ENCODE measurements around the gene ZNF823. TPM values are rescaled to one million over a fixed set of nuclear protein-coding genes. Genes with fewer than 3 reads are reported as not detected.
"Not testable (repeated sequence)": the region's sequence is repeated elsewhere in the genome, so short reads cannot be mapped to it uniquely, and the experiment has no call there.

ZNF823 gene
- total RNA-seq, 5 donors from 2014 or later (not counting 1 experiment from before 2014, with no cell fraction given): 2.3 to 6.4 (median 4.8) TPM

GRCh38 chr19:11776669-11777068, 37.9 kb upstream of the ZNF823 start:
- H3K27me3 Mint-ChIP-seq; DNase-seq; H3K27ac Mint-ChIP-seq; H3K4me1 Mint-ChIP-seq; H3K4me3 ChIP-seq (ENCODE audit: control insufficient read depth in 1 of 2, extremely low read depth in 1 of 2, low read length in 1 of 2); H3K4me1 ChIP-seq (ENCODE audit: control insufficient read depth in 1 of 2, extremely low read depth in 1 of 2, insufficient read depth in 2 of 2, low read length in 2 of 2); H3K4me3 Mint-ChIP-seq; POLR2A ChIA-PET; H3K27me3 ChIP-seq (replicated peaks in 1 of 2; ENCODE audit: control insufficient read depth in 2 of 2, extremely low read depth in 1 of 2, insufficient read depth in 2 of 2, low read length in 1 of 2); H3K27ac ChIP-seq (ENCODE audit: low read length); CTCF ChIA-PET; ATAC-seq (replicated peaks in 1 of 4): not testable (repeated sequence)
- H3K9me3 ChIP-seq: peaks cover 29% of the 10 kb centered on the region
- Mint-ChIP-seq H3K9me3 (peaks cover 9 to 62% (median 60%) of the 10 kb centered on the region in 3 donors), H3K36me3 (peaks cover 84% of the 10 kb centered on the region)
- WGBS (ENCODE audit: insufficient coverage): 100% methylated on average over 5 of the region's 11 CpGs
- H3K36me3 ChIP-seq (ENCODE audit: control insufficient read depth in 2 of 2, extremely low read depth in 1 of 2, insufficient read depth in 1 of 2, low read length in 1 of 2): peaks cover 13 to 43% of the 10 kb centered on the region in 2 donors

- peaks cover 4 to 14% of the 10 kb centered on the region in 2 experiments for H3K4me1 ChIP-seq (ENCODE audit: control insufficient read depth in 1 of 2, extremely low read depth in 1 of 2, insufficient read depth in 2 of 2, low read length in 2 of 2)
- H3K4me3 ChIP-seq (ENCODE audit: control insufficient read depth in 1 of 2, extremely low read depth in 1 of 2, low read length in 1 of 2); H3K27me3 Mint-ChIP-seq; CTCF ChIA-PET; POLR2A ChIA-PET; H3K27me3 ChIP-seq (replicated peaks in 1 of 2; ENCODE audit: control insufficient read depth in 2 of 2, extremely low read depth in 1 of 2, insufficient read depth in 2 of 2, low read length in 1 of 2); H3K27ac Mint-ChIP-seq; H3K27ac ChIP-seq (ENCODE audit: low read length); ATAC-seq (replicated peaks in 1 of 4); H3K4me3 Mint-ChIP-seq; DNase-seq; H3K36me3 ChIP-seq (ENCODE audit: control insufficient read depth in 2 of 2, extremely low read depth in 1 of 2, insufficient read depth in 1 of 2, low read length in 1 of 2); H3K9me3 ChIP-seq: not testable (repeated sequence)
- peaks cover 18 to 54% (median 46%) of the 10 kb centered on the region in 3 donors for H3K9me3 Mint-ChIP-seq
- 100% methylated on average over 4 of the region's 11 CpGs for WGBS (ENCODE audit: insufficient coverage)
- peaks cover 57% of the 10 kb centered on the region for H3K36me3 Mint-ChIP-seq
- H3K4me1 Mint-ChIP-seq: peaks cover 20 to 27% (median 22%) of the 10 kb centered on the region in 3 donors
Measured at GRCh38 chr19:11771520-11771919, 32.8 kb upstream of the ZNF823 start.

DNA sequence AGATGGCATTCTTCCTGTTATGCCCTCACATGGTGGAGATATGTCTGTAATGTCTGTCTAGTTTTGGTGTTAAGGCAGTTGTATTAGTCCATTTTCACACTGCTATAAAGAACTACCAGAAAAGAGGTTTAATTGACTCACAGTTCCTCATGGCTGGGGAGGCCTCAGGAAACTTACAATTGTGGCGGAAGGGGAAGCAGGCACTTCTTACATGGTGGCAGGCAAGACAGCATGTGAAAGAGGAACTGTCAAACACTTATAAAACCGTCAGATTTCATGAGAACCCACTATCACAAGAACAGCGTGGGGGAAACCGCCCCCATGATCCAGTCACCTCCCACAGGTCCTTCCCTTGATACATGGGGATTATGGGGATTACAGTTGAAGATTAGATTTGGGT, 31.2 kb upstream of the ZNF823 start:
- Histone ChIP-seq H3K27ac (ENCODE audit: low read length) (no peak overlapping the region), H3K4me1 (ENCODE audit: control insufficient read depth in 1 of 2, extremely low read depth in 1 of 2, insufficient read depth in 2 of 2, low read length in 2 of 2) (peaks cover 4 to 19% of the 10 kb centered on the region in 2 experiments), H3K4me3 (ENCODE audit: control insufficient read depth in 1 of 2, extremely low read depth in 1 of 2, low read length in 1 of 2) (no peak overlapping the region), H3K9me3 (peaks cover 7% of the 10 kb centered on the region), H3K36me3 (ENCODE audit: control insufficient read depth in 2 of 2, extremely low read depth in 1 of 2, insufficient read depth in 1 of 2, low read length in 1 of 2) (no peaks in the 10 kb centered on the region), H3K27me3 (replicated peaks in 1 of 2; ENCODE audit: control insufficient read depth in 2 of 2, extremely low read depth in 1 of 2, insufficient read depth in 2 of 2, low read length in 1 of 2) (no peaks in the 10 kb centered on the region)
- H3K9me3 Mint-ChIP-seq: peaks cover 18 to 46% (median 38%) of the 10 kb centered on the region in 3 donors
- CTCF ChIA-PET: no interaction called here
- H3K4me3 Mint-ChIP-seq: no peak overlapping the region
- no peak overlapping the region for H3K27ac Mint-ChIP-seq
- peaks cover 0 to 1% of the 10 kb centered on the region in 2 donors for H3K27me3 Mint-ChIP-seq
- ATAC-seq (replicated peaks in 1 of 4) (no peak), DNase-seq (no peak)
- WGBS (ENCODE audit: insufficient coverage): 100% methylated on average over 1 of the region's 4 CpGs
- POLR2A ChIA-PET: no interaction called here
- H3K4me1 Mint-ChIP-seq: peaks cover 21 to 28% (median 25%) of the 10 kb centered on the region in 3 donors
- peaks cover 48% of the 10 kb centered on the region for H3K36me3 Mint-ChIP-seq

DNA sequence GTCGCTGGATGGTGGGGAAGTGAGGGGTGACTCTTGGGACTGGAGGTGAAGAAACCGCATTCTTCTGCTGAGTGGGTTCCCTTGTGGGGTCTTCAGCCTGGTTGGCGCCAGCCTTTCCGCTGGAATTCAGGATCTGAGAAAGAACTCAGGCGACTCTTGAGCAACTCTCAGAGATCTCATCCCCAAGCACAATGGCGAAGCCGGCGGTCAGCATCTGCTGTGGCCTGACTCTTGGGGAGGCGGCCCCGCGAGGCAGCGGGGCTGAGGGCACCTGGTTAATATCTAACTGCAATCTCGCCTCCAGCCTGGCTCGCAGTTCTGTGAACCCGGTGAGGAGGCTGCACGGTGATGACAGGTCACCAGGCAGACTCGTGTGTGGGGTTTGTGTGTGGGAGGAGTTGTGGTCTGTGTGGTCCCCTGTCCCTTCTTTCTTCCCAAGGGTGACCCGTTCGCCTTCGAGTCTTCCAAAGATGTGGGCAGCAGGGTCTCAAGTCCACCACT, 28.9 kb upstream of the ZNF823 start:
- H3K36me3 ChIP-seq (ENCODE audit: control insufficient read depth in 2 of 2, extremely low read depth in 1 of 2, insufficient read depth in 1 of 2, low read length in 1 of 2): no peaks in the 10 kb centered on the region
- H3K27ac Mint-ChIP-seq: peak overlapping the region; percentile 82 to 90
- peaks cover 11 to 35% (median 26%) of the 10 kb centered on the region in 3 donors for H3K9me3 Mint-ChIP-seq
- CTCF ChIA-PET: no interaction called here
- DNase-seq (peak in 8 of 35 experiments; percentile 0 to 18 (median 7)), ATAC-seq (replicated peaks in 1 of 4) (no peak)
- no peaks in the 10 kb centered on the region for H3K9me3 ChIP-seq
- 6% methylated on average over 15 of the region's 20 CpGs for WGBS (ENCODE audit: insufficient coverage)
- peak overlapping the region; percentile 71 to 87 for H3K4me3 ChIP-seq (ENCODE audit: control insufficient read depth in 1 of 2, extremely low read depth in 1 of 2, low read length in 1 of 2)
- peaks cover 1 to 4% of the 10 kb centered on the region in 2 donors for H3K27me3 Mint-ChIP-seq
- POLR2A ChIA-PET: no interaction called here
- peak overlapping the region; percentile 71 for H3K27ac ChIP-seq (ENCODE audit: low read length)
- no peaks in the 10 kb centered on the region for H3K27me3 ChIP-seq (replicated peaks in 1 of 2; ENCODE audit: control insufficient read depth in 2 of 2, extremely low read depth in 1 of 2, insufficient read depth in 2 of 2, low read length in 1 of 2)
- H3K4me3 Mint-ChIP-seq: peak overlapping the region; percentile 97 to 99 (median 98)
- H3K36me3 Mint-ChIP-seq: peaks cover 31% of the 10 kb centered on the region
- H3K4me1 Mint-ChIP-seq: peaks cover 21 to 25% (median 23%) of the 10 kb centered on the region in 3 donors
- peaks cover 4 to 19% of the 10 kb centered on the region in 2 experiments for H3K4me1 ChIP-seq (ENCODE audit: control insufficient read depth in 1 of 2, extremely low read depth in 1 of 2, insufficient read depth in 2 of 2, low read length in 2 of 2)

- POLR2A ChIA-PET: interaction anchor here in 1 of 2 donors (0.5 kb wide), 1 partner anchor 1413 kb away, joined by 3 read pairs; no protein-coding TSS in a partner anchor
- ATAC-seq (replicated peaks in 1 of 4) (peak; percentile 94 to 97 (median 95)), DNase-seq (peak; percentile 70 to 94 (median 83))
- H3K27me3 Mint-ChIP-seq: peaks cover 4 to 9% of the 10 kb centered on the region in 2 donors
- H3K4me1 ChIP-seq (ENCODE audit: control insufficient read depth in 1 of 2, extremely low read depth in 1 of 2, insufficient read depth in 2 of 2, low read length in 2 of 2): peaks cover 4 to 19% of the 10 kb centered on the region in 2 experiments
- H3K36me3 ChIP-seq (ENCODE audit: control insufficient read depth in 2 of 2, extremely low read depth in 1 of 2, insufficient read depth in 1 of 2, low read length in 1 of 2): no peaks in the 10 kb centered on the region
- peaks cover 8 to 29% (median 22%) of the 10 kb centered on the region in 3 donors for H3K9me3 Mint-ChIP-seq
- no peaks in the 10 kb centered on the region for H3K9me3 ChIP-seq
- H3K27me3 ChIP-seq (replicated peaks in 1 of 2; ENCODE audit: control insufficient read depth in 2 of 2, extremely low read depth in 1 of 2, insufficient read depth in 2 of 2, low read length in 1 of 2): no peaks in the 10 kb centered on the region
- WGBS (ENCODE audit: insufficient coverage): under 1% methylated on average over 60 of the region's 61 CpGs
- peak within 1 kb of the TSS; percentile 97 to 99 (median 98) for H3K4me3 Mint-ChIP-seq
- peaks cover 26% of the 10 kb centered on the region for H3K36me3 Mint-ChIP-seq
- CTCF ChIA-PET: interaction anchor here in 1 of 2 donors (0.6 kb wide), 1 partner anchor 38 kb away, joined by 13 read pairs; no protein-coding TSS in a partner anchor
- peaks cover 21 to 25% (median 23%) of the 10 kb centered on the region in 3 donors for H3K4me1 Mint-ChIP-seq
- H3K27ac ChIP-seq (ENCODE audit: low read length): peak within 1 kb of the TSS; percentile 78
- peak within 1 kb of the TSS; percentile 71 to 87 for H3K4me3 ChIP-seq (ENCODE audit: control insufficient read depth in 1 of 2, extremely low read depth in 1 of 2, low read length in 1 of 2)
- peak within 1 kb of the TSS; percentile 95 for H3K27ac Mint-ChIP-seq
Measured at GRCh38 chr19:11766597-11767591, 28.1 kb upstream of the ZNF823 start, which contains the start of gene ZNF441. ZNF441 (plus strand) TSS chr19:11767000; CDS start chr19:11767194, 194 bp downstream.

- Mint-ChIP-seq H3K4me3 (no peak overlapping the region), H3K9me3 (peaks cover 0 to 9% (median 3%) of the 10 kb centered on the region in 3 donors), H3K27me3 (peaks cover 6 to 16% of the 10 kb centered on the region in 2 donors), H3K27ac (no peak overlapping the region), H3K4me1 (peaks cover 16 to 20% (median 17%) of the 10 kb centered on the region in 3 donors), H3K36me3 (peaks cover under 1% of the 10 kb centered on the region)
- POLR2A ChIA-PET: no interaction called here
- Histone ChIP-seq H3K27ac (ENCODE audit: low read length) (no peak overlapping the region), H3K27me3 (replicated peaks in 1 of 2; ENCODE audit: control insufficient read depth in 2 of 2, extremely low read depth in 1 of 2, insufficient read depth in 2 of 2, low read length in 1 of 2) (no peaks in the 10 kb centered on the region), H3K9me3 (no peaks in the 10 kb centered on the region), H3K4me1 (ENCODE audit: control insufficient read depth in 1 of 2, extremely low read depth in 1 of 2, insufficient read depth in 2 of 2, low read length in 2 of 2) (peaks cover 4 to 19% of the 10 kb centered on the region in 2 experiments), H3K4me3 (ENCODE audit: control insufficient read depth in 1 of 2, extremely low read depth in 1 of 2, low read length in 1 of 2) (no peak overlapping the region), H3K36me3 (ENCODE audit: control insufficient read depth in 2 of 2, extremely low read depth in 1 of 2, insufficient read depth in 1 of 2, low read length in 1 of 2) (no peaks in the 10 kb centered on the region)
- CTCF ChIA-PET: no interaction called here
- no peak for ATAC-seq (replicated peaks in 1 of 4)
- DNase-seq: no peak
- WGBS (ENCODE audit: insufficient coverage): no CpG with 5 or more reads among the region's 1 CpG
Measured at GRCh38 chr19:11763611-11764010, 24.9 kb upstream of the ZNF823 start.
